ENCODE results near the gene COQ8B. TPM values are rescaled to one million over a fixed set of nuclear protein-coding genes. Genes with fewer than 3 reads are reported as not detected.

The COQ8B gene
- total RNA-seq, 1 donor from 2014 or later = 26.0 TPM

- H3K9ac ChIP-seq (ENCODE audit: low read length) = no peak overlapping the region
- TF ChIP-seq EZH2 (IDR thresholded peaks at IDR 0.05; ENCODE audit: insufficient read depth, low read length) (no peak), CTCF (IDR thresholded peaks at IDR 0.05; ENCODE audit: insufficient read depth, low read depth, low read length) (no peak)
Measured at GRCh38 chr19:40737102-40737644, 20.5 kb upstream of the COQ8B start.

GRCh38 chr19:40736661-40737060 is 20.0 kb upstream of the COQ8B start:
- no peaks in the 10 kb centered on the region for H3K9me3 ChIP-seq (ENCODE audit: insufficient read depth, low read depth, low read length)
- Mint-ChIP-seq H3K4me1 (ENCODE audit: low read depth, unreplicated experiment) (no peaks in the 10 kb centered on the region), H3K36me3 (ENCODE audit: low read depth, unreplicated experiment) (peaks cover 35% of the 10 kb centered on the region), H3K27ac (ENCODE audit: unreplicated experiment) (no peak overlapping the region), H3K9me3 (ENCODE audit: unreplicated experiment) (no peaks in the 10 kb centered on the region), H3K4me3 (ENCODE audit: unreplicated experiment) (no peak overlapping the region), H3K27me3 (ENCODE audit: low read depth, unreplicated experiment) (no peaks in the 10 kb centered on the region)
- H4K20me1 ChIP-seq (ENCODE audit: insufficient read depth, low read length) = no peaks in the 10 kb centered on the region
- H3K79me2 ChIP-seq (ENCODE audit: insufficient read depth, low read length) = no peaks in the 10 kb centered on the region
- H3K4me3 ChIP-seq (ENCODE audit: insufficient read depth, low read depth, low read length) = no peak overlapping the region
- no peaks in the 10 kb centered on the region for H3K27me3 ChIP-seq (ENCODE audit: insufficient read depth, low read length)
- no peak overlapping the region for H3K27ac ChIP-seq (ENCODE audit: low read depth, low read length)
- FAIRE-seq = no peak
- no peak for DNase-seq (ENCODE audit: low read depth)
- no peak overlapping the region for H3K4me2 ChIP-seq (ENCODE audit: low read length)
- TF ChIP-seq CTCF (IDR thresholded peaks at IDR 0.05; ENCODE audit: insufficient read depth, low read depth, low read length) (no peak), EZH2 (IDR thresholded peaks at IDR 0.05; ENCODE audit: insufficient read depth, low read length) (no peak)
- H3K9ac ChIP-seq (ENCODE audit: low read length) = no peak overlapping the region
- peaks cover 27% of the 10 kb centered on the region for H3K36me3 ChIP-seq (ENCODE audit: insufficient read depth, low read length)
- no peaks in the 10 kb centered on the region for H3K4me1 ChIP-seq (ENCODE audit: insufficient read depth, low read length)
- no peak overlapping the region for H2AFZ ChIP-seq (ENCODE audit: low read depth, low read length)

More at GRCh38 chr19:40737102-40737644, 20.5 kb upstream of the COQ8B start:
- no peak overlapping the region for H2AFZ ChIP-seq (ENCODE audit: low read depth, low read length)
- peaks cover 27% of the 10 kb centered on the region for H3K36me3 ChIP-seq (ENCODE audit: insufficient read depth, low read length)
- Mint-ChIP-seq H3K4me3 (ENCODE audit: unreplicated experiment) (no peak overlapping the region), H3K27ac (ENCODE audit: unreplicated experiment) (no peak overlapping the region), H3K36me3 (ENCODE audit: low read depth, unreplicated experiment) (peaks cover 40% of the 10 kb centered on the region), H3K4me1 (ENCODE audit: low read depth, unreplicated experiment) (no peaks in the 10 kb centered on the region), H3K27me3 (ENCODE audit: low read depth, unreplicated experiment) (no peaks in the 10 kb centered on the region), H3K9me3 (ENCODE audit: unreplicated experiment) (no peaks in the 10 kb centered on the region)
- H3K4me2 ChIP-seq (ENCODE audit: low read length) = no peak overlapping the region
- H3K9me3 ChIP-seq (ENCODE audit: insufficient read depth, low read depth, low read length) = no peaks in the 10 kb centered on the region
- H3K4me1 ChIP-seq (ENCODE audit: insufficient read depth, low read length) = no peaks in the 10 kb centered on the region
- H3K4me3 ChIP-seq (ENCODE audit: insufficient read depth, low read depth, low read length) = no peak overlapping the region
- H3K79me2 ChIP-seq (ENCODE audit: insufficient read depth, low read length) = no peaks in the 10 kb centered on the region
- H4K20me1 ChIP-seq (ENCODE audit: insufficient read depth, low read length) = no peaks in the 10 kb centered on the region
- no peaks in the 10 kb centered on the region for H3K27me3 ChIP-seq (ENCODE audit: insufficient read depth, low read length)
- DNase-seq (ENCODE audit: low read depth) = no peak
- FAIRE-seq = no peak
- H3K27ac ChIP-seq (ENCODE audit: low read depth, low read length) = no peak overlapping the region

- TF ChIP-seq CTCF (IDR thresholded peaks at IDR 0.05; ENCODE audit: insufficient read depth, low read depth, low read length) = no peak
- no peak for TF ChIP-seq EZH2 (IDR thresholded peaks at IDR 0.05; ENCODE audit: insufficient read depth, low read length)
- Histone ChIP-seq H3K4me2 (ENCODE audit: low read length) (no peak overlapping the region), H3K79me2 (ENCODE audit: insufficient read depth, low read length) (no peaks in the 10 kb centered on the region), H3K9ac (ENCODE audit: low read length) (no peak overlapping the region), H3K4me3 (ENCODE audit: insufficient read depth, low read depth, low read length) (no peak overlapping the region), H2AFZ (ENCODE audit: low read depth, low read length) (no peak overlapping the region), H3K27me3 (ENCODE audit: insufficient read depth, low read length) (no peaks in the 10 kb centered on the region), H3K27ac (ENCODE audit: low read depth, low read length) (no peak overlapping the region), H4K20me1 (ENCODE audit: insufficient read depth, low read length) (no peaks in the 10 kb centered on the region), H3K4me1 (ENCODE audit: insufficient read depth, low read length) (no peaks in the 10 kb centered on the region), H3K36me3 (ENCODE audit: insufficient read depth, low read length) (peaks cover 27% of the 10 kb centered on the region), H3K9me3 (ENCODE audit: insufficient read depth, low read depth, low read length) (no peaks in the 10 kb centered on the region)
- Mint-ChIP-seq H3K36me3 (ENCODE audit: low read depth, unreplicated experiment) (peaks cover 37% of the 10 kb centered on the region), H3K9me3 (ENCODE audit: unreplicated experiment) (no peaks in the 10 kb centered on the region), H3K27me3 (ENCODE audit: low read depth, unreplicated experiment) (no peaks in the 10 kb centered on the region), H3K4me1 (ENCODE audit: low read depth, unreplicated experiment) (no peaks in the 10 kb centered on the region), H3K27ac (ENCODE audit: unreplicated experiment) (no peak overlapping the region), H3K4me3 (ENCODE audit: unreplicated experiment) (no peak overlapping the region)
- no peak for FAIRE-seq
- DNase-seq (ENCODE audit: low read depth) = no peak
Measured at GRCh38 chr19:40735013-40735771, 18.5 kb upstream of the COQ8B start.

Measured in astrocyte (in vitro differentiated cells and primary cell).